HL-60/S4 treated with phorbol 12-myristate 13-acetate at 8.2 ng/mL for 4 days and 3 days (cell line): ENCODE data around the gene NECAP2.

Experiments
- in situ Hi-C: fragments of 300-500 bp; cut with MboI; formaldehyde crosslinking; loops from 2 replicates; pipeline ENCODE4 v1.15.0; 2022; ENCODE audit warnings: low sequenced_read_pairs

NECAP2 gene, protein sequence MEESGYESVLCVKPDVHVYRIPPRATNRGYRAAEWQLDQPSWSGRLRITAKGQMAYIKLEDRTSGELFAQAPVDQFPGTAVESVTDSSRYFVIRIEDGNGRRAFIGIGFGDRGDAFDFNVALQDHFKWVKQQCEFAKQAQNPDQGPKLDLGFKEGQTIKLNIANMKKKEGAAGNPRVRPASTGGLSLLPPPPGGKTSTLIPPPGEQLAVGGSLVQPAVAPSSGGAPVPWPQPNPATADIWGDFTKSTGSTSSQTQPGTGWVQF

DNA sequence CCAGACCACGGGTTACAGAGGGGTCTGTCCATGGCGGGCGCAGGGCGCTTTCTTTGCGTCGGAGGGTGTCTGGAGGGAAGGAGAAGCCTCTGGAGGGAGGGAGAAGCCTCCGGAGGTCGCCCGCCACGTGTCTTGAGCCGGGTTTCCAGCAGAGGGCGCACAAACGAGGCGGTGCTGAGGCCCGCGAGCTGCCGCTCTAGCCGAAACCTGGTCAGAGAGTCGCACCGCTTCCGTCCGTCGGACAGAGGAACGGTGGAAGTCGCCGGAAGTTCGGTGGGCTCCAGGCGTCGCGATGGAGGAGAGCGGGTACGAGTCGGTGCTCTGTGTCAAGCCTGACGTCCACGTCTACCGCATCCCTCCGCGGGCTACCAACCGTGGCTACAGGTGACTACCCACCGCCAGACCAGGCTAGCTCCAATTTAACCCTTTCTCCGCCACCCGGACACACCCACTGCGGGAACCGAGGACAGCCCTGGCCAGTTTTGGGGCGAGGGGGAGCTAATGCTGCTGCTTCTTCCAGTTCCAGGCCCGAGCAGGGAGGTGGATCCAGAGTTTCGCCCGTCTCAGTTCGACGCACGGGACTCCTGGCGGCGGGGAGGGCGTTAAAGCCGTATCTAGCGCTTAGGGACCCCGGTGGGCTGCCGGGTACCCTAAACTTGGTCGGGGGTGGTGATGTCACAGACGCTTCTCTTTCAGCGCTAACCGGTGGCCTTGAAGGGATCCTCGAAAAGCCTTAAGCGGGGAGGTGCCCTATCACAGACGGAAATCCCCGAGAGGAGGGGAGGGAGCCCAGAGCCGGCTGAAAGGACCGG is at the start of gene NECAP2:
TSS of gene NECAP2 (plus strand) at position 255 of the 812 bp plus-strand sequence. CDS start at position 293, 38 bp downstream.
- in situ Hi-C loops, result no loop called here

DNA sequence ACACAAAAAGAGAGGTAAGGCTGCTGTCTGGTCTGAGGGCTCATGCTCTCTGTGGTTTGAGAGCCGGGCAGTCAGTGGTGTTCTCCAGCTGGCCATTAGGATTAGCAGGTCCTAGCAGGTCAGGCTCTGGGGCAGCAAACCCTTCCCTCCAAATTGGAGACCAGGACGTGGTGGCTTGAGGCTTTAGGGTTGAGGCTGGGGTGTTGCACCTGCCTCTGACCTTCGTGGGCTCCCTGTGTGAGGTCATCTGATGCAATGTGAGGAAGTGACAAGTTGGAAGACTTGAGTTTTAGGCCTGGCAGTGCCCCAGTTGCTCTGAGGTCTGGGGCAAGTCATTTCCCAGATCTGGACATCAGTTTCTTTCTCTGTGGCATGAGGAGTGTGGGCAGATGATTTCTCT is 49.1 kb upstream of the NECAP2 start:
- in situ Hi-C loops, result no loop called here

DNA sequence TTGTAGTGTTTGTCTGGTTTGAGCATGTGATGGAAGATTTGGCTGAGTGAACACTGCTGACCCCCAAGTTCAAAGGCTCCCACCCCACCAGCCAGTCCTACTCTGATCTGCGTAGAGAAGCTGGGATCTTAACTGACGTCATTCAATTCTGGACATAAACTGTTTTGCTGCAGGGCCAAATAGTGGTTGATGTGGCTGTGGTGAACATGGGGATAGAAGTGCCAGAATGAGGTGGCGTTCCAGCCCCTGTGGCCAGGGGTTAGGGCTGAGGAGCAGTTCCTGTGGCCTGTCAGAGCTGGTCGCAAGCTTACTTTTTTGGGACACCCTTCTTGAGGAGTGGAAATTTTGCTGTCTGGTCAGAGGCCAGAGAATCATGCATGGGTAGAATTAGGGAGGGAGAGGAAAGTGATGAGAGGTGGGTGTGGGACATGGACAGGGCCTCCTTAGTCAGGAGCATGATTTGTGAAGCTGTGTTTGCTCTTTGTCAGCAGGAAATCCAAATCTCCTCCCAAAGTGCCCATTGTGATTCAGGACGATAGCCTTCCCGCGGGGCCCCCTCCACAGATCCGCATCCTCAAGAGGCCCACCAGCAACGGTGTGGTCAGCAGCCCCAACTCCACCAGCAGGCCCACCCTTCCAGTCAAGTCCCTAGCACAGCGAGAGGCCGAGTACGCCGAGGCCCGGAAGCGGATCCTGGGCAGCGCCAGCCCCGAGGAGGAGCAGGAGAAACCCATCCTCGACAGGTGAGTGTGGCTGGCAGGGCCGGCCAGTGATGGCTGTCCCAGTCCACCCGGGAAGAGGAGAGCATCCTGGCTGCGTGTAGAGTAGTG is 47.6 kb upstream of the NECAP2 start:
- in situ Hi-C loops, result no loop called here

DNA sequence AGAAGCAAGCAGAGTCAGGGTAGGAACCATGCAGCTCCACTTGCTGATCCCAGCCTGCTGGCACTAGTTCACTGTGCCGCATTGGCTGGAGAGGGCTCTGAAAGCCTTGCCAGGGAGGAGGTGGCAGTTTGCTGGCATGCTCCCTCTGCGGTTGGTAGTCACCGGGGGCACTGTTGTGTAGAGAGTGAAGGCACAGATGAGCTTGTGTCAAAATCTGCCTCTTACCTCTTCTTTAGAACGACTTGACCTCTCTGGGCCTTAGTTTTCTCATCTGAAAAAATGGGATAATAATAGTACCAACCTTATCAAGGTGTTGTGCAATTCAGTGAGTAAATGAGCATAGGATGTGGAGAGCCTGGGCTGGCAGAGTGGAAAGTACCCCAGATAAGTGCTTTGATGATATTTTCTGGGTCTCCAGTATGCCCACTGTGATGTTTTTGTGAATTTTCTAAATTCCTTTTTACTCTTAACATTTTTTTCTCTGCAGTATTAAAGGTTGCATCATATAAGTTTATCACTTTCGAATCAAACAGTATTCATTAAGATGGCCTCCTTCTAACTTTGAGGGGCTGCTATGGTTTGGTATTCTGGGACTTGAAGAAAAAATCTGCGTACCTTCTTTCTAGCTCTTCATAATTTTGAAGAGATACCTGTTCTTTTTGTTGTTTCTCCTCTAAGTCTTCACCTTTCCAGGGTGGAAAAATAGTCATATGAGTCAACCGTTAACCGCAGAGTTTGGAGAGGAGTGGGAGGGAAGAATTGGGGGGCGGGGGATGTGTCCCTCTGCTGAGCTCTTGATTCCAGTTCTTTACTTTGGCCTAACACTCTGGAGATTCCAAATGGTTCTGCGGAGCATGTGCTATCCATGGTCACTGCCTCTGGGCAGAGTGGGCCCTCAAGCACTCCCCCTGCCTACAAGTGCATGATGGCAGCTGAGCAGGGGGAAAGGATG is 46.7 kb upstream of the NECAP2 start:
- in situ Hi-C loops, result no loop called here

DNA sequence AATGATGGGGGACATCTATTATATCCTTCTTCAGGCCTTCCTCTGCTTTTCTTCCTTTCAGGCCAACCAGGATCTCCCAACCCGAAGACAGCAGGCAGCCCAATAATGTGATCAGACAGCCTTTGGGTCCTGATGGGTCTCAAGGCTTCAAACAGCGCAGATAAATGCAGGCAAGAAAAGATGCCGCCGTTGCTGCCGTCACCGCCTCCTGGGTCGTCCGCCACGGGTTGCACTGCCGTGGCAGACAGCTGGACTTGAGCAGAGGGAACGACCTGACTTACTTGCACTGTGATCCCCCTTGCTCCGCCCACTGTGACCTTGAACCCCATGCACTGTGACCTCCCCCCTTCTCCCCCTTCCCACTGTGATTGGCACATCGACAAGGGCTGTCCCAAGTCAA is 45.5 kb upstream of the NECAP2 start:
- in situ Hi-C loops, result no loop called here

DNA sequence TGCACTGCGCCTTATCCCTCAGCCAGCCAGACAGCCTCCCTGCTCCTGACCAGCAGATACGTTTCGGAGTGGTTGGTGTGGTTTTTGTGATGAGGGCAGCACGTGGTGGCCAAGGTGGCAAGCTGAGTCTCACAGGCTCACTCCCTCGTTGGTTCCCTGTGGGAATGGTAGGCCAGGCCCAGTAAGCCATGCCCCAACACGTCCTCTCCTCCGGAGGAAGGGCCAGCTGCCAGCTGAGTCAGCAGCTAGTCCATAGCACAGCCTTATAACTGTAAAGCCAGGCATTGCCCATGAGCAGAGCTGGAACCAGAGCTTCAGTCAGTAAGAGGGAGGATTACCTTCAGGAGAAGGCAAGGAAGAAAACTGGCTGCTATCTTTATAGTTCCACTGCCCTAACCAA is 43.9 kb upstream of the NECAP2 start:
- in situ Hi-C loops, result no loop called here

DNA sequence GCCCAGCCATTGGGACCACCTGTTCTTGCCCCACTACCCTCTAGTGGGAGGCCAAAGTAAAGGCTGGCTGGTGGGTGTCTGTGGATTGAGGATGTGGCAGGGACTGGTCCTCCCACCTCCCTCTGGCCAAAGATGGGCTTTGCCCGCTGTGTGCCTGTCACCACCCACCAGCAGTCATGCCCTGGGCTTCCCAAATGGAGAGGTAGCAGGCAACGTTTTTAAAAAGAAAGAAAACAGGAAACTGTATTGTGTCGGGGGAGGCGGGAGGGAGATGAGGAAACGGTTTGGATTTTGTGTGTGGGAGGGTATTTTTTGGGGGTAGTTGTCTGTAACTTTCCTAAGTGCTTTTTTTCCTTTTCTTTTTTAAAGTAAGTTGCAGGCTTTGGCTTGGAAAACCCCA is 43.4 kb upstream of the NECAP2 start:
- in situ Hi-C loops, result no loop called here

DNA sequence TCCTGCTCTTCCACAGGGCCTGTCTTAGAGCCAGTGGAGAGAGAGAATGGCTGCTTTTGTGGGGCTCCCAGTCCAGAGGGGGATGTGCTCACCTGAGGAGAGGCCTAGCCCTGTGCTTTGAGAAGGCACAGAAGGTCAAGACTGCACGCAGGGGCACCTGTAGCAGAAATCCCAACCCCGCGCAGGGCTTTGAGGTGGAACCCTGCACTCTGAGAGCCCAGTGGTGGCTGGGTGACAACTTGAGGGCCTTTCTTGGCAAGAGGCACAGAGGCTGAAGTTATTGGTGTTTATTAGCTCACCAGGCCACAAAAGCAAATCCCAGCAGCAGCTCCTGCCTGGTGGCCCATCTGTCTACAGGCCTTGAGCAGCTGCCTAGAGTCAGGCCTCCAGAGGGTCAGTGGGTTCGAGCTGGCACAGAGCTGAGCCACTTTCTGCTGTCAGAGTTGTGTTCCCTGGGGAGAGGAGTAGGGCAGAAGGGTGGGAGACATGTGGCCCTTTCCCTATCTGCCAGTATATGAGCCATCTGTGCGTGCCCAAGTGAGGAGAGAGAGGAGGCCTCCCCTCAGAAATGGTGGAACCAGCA is 42.1 kb upstream of the NECAP2 start:
- in situ Hi-C loops, result no loop called here

DNA sequence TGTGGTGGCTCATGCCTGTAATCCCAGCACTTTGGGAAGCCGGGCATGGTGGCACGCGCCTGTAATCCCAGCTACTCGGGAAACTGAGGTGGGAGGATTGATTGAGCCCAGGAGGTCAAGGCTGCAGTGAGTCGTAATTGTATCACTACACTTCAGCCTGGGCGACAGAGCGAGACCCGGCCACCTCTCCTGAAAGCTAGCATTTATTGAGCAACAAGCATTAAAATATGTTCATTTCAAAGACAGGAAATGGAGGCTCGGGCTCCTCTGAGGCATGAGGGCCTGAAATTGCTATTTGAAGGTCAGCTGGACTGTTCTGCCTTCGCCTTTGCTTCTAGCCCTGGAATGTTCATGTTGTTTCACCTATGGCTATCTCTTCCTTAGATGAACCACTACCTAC is 37.8 kb upstream of the NECAP2 start:
- in situ Hi-C loops, result no loop called here

DNA sequence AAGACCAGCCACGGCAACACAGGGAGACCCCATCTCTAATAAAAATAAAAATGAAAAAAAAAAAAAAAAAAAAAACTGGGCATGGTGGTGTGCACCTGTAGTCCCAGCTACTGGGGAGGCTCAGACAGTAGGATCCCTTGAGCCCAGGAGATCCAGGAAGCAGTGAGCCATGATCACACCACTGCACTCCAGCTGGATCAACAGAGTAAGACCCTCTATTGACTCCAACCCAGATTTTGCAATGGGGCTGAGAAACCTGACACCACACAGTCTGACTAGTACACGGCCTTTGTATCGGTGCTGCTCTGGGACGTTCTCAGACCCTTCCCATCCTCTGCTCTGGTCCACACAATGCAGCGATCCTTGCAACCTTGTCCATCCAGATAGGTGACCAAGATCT is 35.1 kb upstream of the NECAP2 start:
- in situ Hi-C loops, result no loop called here

DNA sequence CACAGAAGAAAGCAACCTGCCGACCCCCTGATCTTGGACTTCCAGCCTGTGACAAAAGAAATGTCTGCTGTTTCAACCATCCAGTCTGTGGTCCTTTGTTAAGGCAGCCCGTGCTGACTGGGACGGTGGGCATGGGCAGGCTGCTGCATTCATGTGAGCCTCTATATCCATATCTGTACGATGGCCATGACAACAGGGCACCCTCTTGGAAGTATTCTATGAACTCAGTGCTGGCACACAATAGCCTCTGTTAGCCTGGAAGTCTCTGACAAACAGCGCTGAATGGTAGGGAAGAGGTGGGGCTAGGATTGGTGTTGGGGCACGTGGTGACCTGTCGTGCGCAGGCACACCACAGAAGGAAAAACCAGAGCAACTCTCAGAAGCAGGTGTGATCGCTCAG is 33.7 kb upstream of the NECAP2 start:
- in situ Hi-C loops, result no loop called here

DNA sequence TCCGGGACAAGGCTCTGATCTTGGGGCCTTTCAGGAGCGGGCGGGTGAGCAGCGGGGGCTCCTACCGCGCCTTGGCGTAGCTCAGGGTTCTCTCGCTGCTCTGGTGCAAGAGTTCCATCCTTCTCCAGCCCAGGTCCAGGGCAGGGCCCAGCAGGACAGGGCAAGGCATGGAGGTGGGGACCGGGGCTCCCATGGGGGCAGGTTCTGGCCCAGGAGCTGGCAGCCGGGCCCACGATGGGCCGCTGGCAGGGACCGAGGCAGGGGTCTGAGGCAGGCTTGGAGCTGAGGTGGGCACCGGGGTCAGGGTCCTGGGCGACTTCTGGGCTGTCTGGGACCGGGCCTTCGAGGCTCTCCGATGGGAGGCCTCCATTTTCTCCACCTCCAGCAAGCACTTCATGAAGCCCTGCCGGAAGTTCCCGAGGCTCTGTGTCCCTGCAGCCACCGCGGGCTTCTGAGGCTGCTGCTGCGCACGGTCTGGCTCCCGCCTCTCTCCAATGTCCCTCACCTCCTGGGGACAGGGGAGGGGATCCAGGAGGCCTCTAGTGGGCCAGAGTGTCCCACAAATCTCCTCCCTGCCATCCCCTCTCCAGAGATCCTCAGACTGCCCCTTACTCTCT is 30.9 kb upstream of the NECAP2 start:
- in situ Hi-C loops, result no loop called here

DNA sequence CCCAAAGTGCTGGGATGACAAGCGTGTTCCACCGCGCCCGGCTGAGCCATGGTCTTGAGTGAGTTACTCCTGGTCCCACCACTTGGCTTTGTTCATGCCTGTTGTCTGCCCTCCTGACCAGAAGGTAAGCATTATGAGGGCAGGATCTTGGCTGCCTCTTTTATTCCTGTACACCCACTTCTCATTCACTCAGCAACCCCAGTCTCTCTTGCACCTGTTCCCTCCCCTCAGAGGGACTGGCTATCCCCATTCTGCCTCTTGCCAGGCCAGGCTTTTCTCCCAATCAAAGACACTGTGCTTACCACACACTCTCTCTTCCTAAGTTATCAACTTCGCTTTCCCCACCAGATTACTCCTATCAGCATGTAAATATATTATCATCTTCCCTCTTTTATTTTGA is 29.7 kb upstream of the NECAP2 start:
- in situ Hi-C loops, result no loop called here

DNA sequence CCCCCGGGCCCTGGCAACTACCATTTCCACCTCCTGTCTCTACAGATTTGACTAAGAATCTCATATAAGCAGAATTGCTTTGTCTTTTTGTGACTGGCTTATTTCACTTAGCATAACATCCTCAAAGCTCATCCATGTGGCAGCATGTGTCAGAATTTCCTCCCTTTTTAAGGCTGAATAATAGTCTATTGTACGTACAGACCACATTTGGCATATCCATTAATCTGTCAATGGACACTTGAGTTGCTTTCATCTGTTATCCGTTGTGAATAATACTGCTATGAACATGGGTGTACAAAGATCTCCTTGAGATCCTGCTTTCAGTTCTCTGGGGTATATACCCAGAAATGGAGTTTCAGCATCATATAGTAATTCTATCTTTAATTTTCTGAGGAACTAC is 27.3 kb upstream of the NECAP2 start:
- in situ Hi-C loops, result no loop called here

DNA sequence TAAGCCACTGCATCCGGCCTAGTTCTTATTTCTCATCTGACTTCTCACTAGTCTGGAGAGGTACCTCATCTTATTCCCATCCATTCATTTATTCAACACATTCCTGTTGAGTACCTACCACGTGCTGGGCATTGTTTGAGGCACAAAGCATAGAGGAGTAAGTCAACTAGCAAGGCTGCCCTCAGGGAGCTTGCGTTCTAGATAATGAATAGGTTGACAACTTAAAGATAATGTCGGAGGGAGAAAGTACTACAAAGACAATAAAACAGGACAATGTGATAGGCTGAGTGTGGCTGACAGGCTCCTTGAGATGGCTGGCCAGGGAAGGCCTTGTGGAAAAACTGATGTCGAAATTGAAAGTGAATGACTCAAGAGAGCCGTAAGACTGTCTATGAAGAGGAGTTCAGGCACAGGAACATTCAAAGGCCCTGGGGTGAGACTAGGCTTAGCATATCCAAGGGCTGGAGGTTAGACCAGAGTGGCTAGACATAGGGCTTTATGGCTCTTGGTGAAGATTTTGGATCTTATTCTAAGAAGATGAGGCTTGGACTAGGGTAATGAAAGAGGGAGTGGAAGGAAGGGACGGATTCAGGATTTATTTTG is 21.6 kb upstream of the NECAP2 start:
- in situ Hi-C loops, result no loop called here

DNA sequence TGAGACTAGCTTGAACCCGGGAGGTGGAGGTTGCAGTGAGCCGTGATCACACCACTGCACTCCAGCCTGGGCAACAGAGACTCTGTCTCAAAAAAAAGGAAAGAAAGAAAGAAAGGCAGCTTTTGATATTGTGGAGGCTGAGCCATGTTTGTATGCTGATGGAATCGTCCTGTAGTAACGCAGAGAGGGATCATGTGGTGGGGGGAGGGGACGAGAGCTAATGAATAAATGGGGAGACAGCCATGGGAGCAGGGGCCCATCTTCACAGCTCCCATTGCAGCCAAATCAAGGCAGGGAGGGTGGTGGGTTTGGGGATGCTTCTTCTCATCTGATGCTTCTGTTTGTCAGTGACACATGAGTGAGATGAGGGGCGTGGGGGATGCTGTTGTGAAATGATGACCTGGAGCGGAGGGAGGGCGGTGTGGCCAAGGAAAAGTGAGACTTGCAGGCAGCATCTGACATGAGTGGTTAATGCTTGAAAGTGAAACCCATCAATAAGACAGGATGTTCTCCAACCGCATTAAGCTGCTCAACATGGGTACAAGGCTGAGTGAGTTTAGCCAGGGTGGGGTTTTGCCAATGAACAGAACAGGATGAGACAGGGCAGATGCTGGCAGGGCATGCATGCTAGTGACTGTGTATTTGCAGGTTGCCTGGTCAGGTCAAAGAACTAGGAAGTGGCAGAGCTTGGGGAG is 20.0 kb upstream of the NECAP2 start:
- in situ Hi-C loops, result no loop called here

DNA sequence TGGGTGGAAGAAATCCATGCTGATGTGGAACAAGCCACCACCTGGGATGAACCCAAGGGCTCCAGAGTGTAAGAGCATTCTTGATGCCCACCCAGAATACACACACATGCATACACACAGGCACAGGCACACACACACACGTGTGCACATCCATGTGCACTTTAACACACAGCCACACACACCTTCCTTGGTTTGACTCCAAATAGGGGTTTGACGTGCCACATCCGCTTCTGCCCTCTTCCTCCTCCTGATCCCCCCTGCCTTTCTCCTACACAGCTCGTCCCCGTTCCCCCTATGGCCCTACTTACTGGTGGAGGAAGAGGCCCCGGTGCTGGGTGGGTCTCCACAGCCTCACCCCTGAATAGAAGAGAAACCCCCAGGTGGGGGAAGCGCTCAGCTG is 19.3 kb upstream of the NECAP2 start:
- in situ Hi-C loops, result no loop called here

DNA sequence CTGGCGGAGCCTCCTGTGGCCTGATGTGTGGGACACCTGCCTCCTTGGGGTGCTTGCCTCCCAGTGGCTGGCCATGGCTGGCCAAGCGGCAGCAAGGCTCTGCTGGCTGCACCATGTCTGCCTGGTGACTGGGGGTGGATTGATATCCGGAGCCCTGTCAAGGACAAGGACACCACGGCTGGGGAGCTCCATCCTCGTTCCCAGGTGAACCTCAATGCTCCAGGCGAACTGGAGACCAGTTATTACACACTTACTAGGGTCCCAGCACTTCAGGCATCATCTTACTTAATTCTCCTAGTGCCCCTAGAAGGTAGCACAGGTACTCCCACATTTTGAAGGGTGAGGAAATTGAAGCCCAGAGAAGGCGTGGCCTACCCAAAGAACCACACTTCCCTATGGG is 18.5 kb upstream of the NECAP2 start:
- in situ Hi-C loops, result no loop called here
